ENCODE results near the gene SOD1. TPM values are rescaled to one million over a fixed set of nuclear protein-coding genes. Genes with fewer than 3 reads are reported as not detected.

Gene SOD1
- 206 and 281 TPM in 2 replicates for total RNA-seq

DNA sequence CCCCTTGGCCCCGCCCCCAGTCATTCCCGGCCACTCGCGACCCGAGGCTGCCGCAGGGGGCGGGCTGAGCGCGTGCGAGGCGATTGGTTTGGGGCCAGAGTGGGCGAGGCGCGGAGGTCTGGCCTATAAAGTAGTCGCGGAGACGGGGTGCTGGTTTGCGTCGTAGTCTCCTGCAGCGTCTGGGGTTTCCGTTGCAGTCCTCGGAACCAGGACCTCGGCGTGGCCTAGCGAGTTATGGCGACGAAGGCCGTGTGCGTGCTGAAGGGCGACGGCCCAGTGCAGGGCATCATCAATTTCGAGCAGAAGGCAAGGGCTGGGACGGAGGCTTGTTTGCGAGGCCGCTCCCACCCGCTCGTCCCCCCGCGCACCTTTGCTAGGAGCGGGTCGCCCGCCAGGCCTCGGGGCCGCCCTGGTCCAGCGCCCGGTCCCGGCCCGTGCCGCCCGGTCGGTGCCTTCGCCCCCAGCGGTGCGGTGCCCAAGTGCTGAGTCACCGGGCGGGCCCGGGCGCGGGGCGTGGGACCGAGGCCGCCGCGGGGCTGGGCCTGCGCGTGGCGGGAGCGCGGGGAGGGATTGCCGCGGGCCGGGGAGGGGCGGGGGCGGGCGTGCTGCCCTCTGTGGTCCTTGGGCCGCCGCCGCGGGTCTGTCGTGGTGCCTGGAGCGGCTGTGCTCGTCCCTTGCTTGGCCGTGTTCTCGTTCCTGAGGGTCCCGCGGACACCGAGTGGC, at the start of gene SOD1:
Gene SOD1, plus strand, starts transcription at position 158 of the 723 bp plus-strand sequence. Its CDS starts 77 bp downstream, at position 235.

Other genes starting within 250 kb of the SOD1 start
- 5.8 and 6.2 TPM in 2 replicates for gene SCAF4, start 72.4 kb downstream of the SOD1 start, total RNA-seq
- gene HUNK, start 213.3 kb downstream of the SOD1 start, total RNA-seq, result 0.04 TPM in 1 of 2 replicates, not detected in the other